GM18505 (cell line): ENCODE data around the gene KRT37.
"Not testable (repeated sequence)": the region's sequence is repeated elsewhere in the genome, so short reads cannot be mapped to it uniquely, and the experiment has no call there.

Source experiments
- ATAC-seq: cut with Tn5 transposase; IDR thresholded peaks from one replicate; pipeline ENCODE4 v1.9.1; 2021; ENCODE audit not compliant: unreplicated experiment
- POLR2A ChIP-seq: IDR thresholded peaks from 4 replicates; pipeline ENCODE4 v1.6.1; 2011; ENCODE audit warnings: borderline replicate concordance; ENCODE audit not compliant: insufficient read depth, insufficient read length; ENCODE audit errors: extremely low read depth

The KRT37 gene

GRCh38 chr17:41406205-41406604 is 18.2 kb downstream of the KRT37 start:
- no peak for TF ChIP-seq POLR2A
- ATAC-seq, result no peak

GRCh38 chr17:41404024-41404671 is 20.2 kb downstream of the KRT37 start:
- TF ChIP-seq POLR2A, result no peak
- ATAC-seq, result no peak

- no peak for ATAC-seq
- TF ChIP-seq POLR2A, result no peak
Measured at GRCh38 chr17:41403404-41404023, 20.9 kb downstream of the KRT37 start.

GRCh38 chr17:41402161-41402560 is 22.2 kb downstream of the KRT37 start:
- ATAC-seq, result no peak
- TF ChIP-seq POLR2A, result no peak

- TF ChIP-seq POLR2A, result no peak
- no peak for ATAC-seq
Measured at GRCh38 chr17:41396996-41397660, 27.3 kb downstream of the KRT37 start, which contains the start of gene KRT31. KRT31 (minus strand) TSS chr17:41397608; CDS start chr17:41397539, 69 bp downstream.

- no peak for TF ChIP-seq POLR2A
- no peak for ATAC-seq
Measured at GRCh38 chr17:41396340-41396739, 28.0 kb downstream of the KRT37 start.

- TF ChIP-seq POLR2A, result no peak
- ATAC-seq, result no peak
Measured at GRCh38 chr17:41395611-41396010, 28.8 kb downstream of the KRT37 start.

- not testable (repeated sequence) for ATAC-seq
Measured at GRCh38 chr17:41395044-41395443, 29.3 kb downstream of the KRT37 start.

- no peak for ATAC-seq
- no peak for TF ChIP-seq POLR2A
Measured at GRCh38 chr17:41394254-41394996, 30.0 kb downstream of the KRT37 start.

GRCh38 chr17:41393826-41394225 is 30.6 kb downstream of the KRT37 start:
- TF ChIP-seq POLR2A, result no peak
- no peak for ATAC-seq

GRCh38 chr17:41393294-41393693 is 31.1 kb downstream of the KRT37 start:
- ATAC-seq, result no peak
- no peak for TF ChIP-seq POLR2A

GRCh38 chr17:41392278-41392677 is 32.1 kb downstream of the KRT37 start:
- TF ChIP-seq POLR2A, result no peak
- no peak for ATAC-seq

- no peak for ATAC-seq
- no peak for TF ChIP-seq POLR2A
Measured at GRCh38 chr17:41391535-41391934, 32.9 kb downstream of the KRT37 start.
